ENCODE results near the gene THOC6. TPM values are rescaled to one million over a fixed set of nuclear protein-coding genes. Genes with fewer than 3 reads are reported as not detected.

Gene THOC6
- total RNA-seq, 6 experiments from 2014 or later: 7.7 to 15.7 (median 9.7) TPM

- intact Hi-C loops (cut with DNase I): loop anchor here in 1 of 2 donors (2.0 kb wide), 1 partner anchor 25 kb away; no protein-coding TSS in a partner anchor
- ATAC-seq (peak; percentile 63 to 82 (median 78)), DNase-seq (peak; percentile 91 to 92 (median 91))
- WGBS (ENCODE audit: insufficient coverage, low coverage, low lambda C conversion rate, missing lambda C conversion rate): 5% methylated on average over 20 of the region's 58 CpGs
- peaks cover 0 to 19% (median 5%) of the 10 kb centered on the region in 4 donors for H3K4me1 ChIP-seq
- H3K27ac ChIP-seq: no peak overlapping the region
- peak overlapping the region in 1 of 3 donors; percentile 29 for H3K4me3 ChIP-seq
- peaks cover 0 to 6% (median 0%) of the 10 kb centered on the region in 4 donors for H3K36me3 ChIP-seq
- H3K9me3 ChIP-seq: no peaks in the 10 kb centered on the region
- TF ChIP-seq POLR2A (IDR thresholded peaks at IDR 0.05): peak; percentile 20
- TF ChIP-seq CTCF (IDR thresholded peaks at IDR 0.05): peak; percentile 73 to 86 (median 84)
- no peaks in the 10 kb centered on the region for H3K27me3 ChIP-seq
Measured at GRCh38 chr16:3027983-3028715, 4.3 kb downstream of the THOC6 start.

- Histone ChIP-seq H3K36me3 (peaks cover 0 to 6% (median 0%) of the 10 kb centered on the region in 4 donors), H3K27ac (no peak overlapping the region), H3K27me3 (no peaks in the 10 kb centered on the region), H3K4me3 (no peak overlapping the region), H3K4me1 (peaks cover 0 to 14% (median 2%) of the 10 kb centered on the region in 4 donors), H3K9me3 (no peaks in the 10 kb centered on the region)
- DNase-seq (no peak), ATAC-seq (no peak)
- TF ChIP-seq POLR2A (IDR thresholded peaks at IDR 0.05) (no peak), CTCF (IDR thresholded peaks at IDR 0.05) (no peak)
- 20% methylated on average over 1 of the region's 15 CpGs for WGBS (ENCODE audit: insufficient coverage, low coverage, low lambda C conversion rate, missing lambda C conversion rate)
- intact Hi-C loops (cut with DNase I): loop anchor here in 1 of 2 donors (2.0 kb wide), 1 partner anchor 26 kb away; no protein-coding TSS in a partner anchor
Measured at GRCh38 chr16:3028716-3029319, 5.0 kb downstream of the THOC6 start.

GRCh38 chr16:3029491-3030221 lies 5.8 kb downstream of the THOC6 start:
- no peak overlapping the region for H3K27ac ChIP-seq
- H3K4me3 ChIP-seq: no peak overlapping the region
- H3K36me3 ChIP-seq: peaks cover 0 to 6% (median 0%) of the 10 kb centered on the region in 4 donors
- H3K9me3 ChIP-seq: no peaks in the 10 kb centered on the region
- intact Hi-C loops (cut with DNase I): loop anchor here in 1 of 2 donors (2.0 kb wide), 1 partner anchor 27 kb away; no protein-coding TSS in a partner anchor
- H3K4me1 ChIP-seq: peaks cover 0 to 9% (median under 1%) of the 10 kb centered on the region in 4 donors
- WGBS (ENCODE audit: insufficient coverage, low coverage, low lambda C conversion rate, missing lambda C conversion rate): 50% methylated on average over 2 of the region's 59 CpGs
- peak in 1 of 3 donors; percentile 63 for DNase-seq
- H3K27me3 ChIP-seq: peaks cover 0 to under 1% of the 10 kb centered on the region in 2 donors
- no peak for TF ChIP-seq POLR2A (IDR thresholded peaks at IDR 0.05)
- no peak for TF ChIP-seq CTCF (IDR thresholded peaks at IDR 0.05)
- ATAC-seq: peak in 1 of 4 donors; percentile 15
